Activated CD4-positive, alpha-beta T cell treated with anti-CD3 and anti-CD28 coated beads, Interleukin-2, amount 10 ng/mL, durations not matched to agents 7 days and 5 days (primary cell): ENCODE results near the gene CTNNB1. TPM values are rescaled to one million over a fixed set of nuclear protein-coding genes. Genes with fewer than 3 reads are reported as not detected.

ENCODE experiments used
- CTCF ChIA-PET: fragments of 350-600 bp; sonication (Branson Sonifier 250); formaldehyde crosslinking; loops from one replicate; lab custom pipeline; 2021; ENCODE audit warnings: antibody characterized with exemption; lab: Charles Lee
- POLR2A ChIA-PET: fragments of 350-600 bp; sonication (Branson Sonifier 250); formaldehyde crosslinking; loops from one replicate; lab custom pipeline; 2021; ENCODE audit warnings: antibody characterized with exemption; lab: Charles Lee
- DNase-seq: peaks from one replicate; pipeline ENCODE4 v3.0.0-alpha.2; 2020
- H3K27ac Mint-ChIP-seq: one replicate; pipeline ENCODE4 v1.8.0; 2021; ENCODE audit warnings: mild to moderate bottlenecking, moderate library complexity, mixed read lengths
- H3K27me3 Mint-ChIP-seq: one replicate; pipeline ENCODE4 v1.8.0; 2021; ENCODE audit warnings: mixed read lengths
- H3K36me3 Mint-ChIP-seq: one replicate; pipeline ENCODE4 v1.8.0; 2021; ENCODE audit warnings: low read depth, mixed read lengths
- H3K4me1 Mint-ChIP-seq: one replicate; pipeline ENCODE4 v1.8.0; 2021; ENCODE audit warnings: mixed read lengths
- H3K4me3 Mint-ChIP-seq: one replicate; pipeline ENCODE4 v1.8.0; 2021; ENCODE audit warnings: mild to moderate bottlenecking, moderate library complexity, mixed read lengths
- H3K9me3 Mint-ChIP-seq: one replicate; pipeline ENCODE4 v1.8.0; 2021; ENCODE audit warnings: mixed read lengths
- total RNA-seq, 2 experiments: library from RNA; stranded (reverse); gene quantifications; one replicate each; pipeline ENCODE4 v1.2.3, GENCODE V29; 2021

Gene CTNNB1
- total RNA-seq, 2 experiments from 2014 or later = 118 to 129 TPM

DNA sequence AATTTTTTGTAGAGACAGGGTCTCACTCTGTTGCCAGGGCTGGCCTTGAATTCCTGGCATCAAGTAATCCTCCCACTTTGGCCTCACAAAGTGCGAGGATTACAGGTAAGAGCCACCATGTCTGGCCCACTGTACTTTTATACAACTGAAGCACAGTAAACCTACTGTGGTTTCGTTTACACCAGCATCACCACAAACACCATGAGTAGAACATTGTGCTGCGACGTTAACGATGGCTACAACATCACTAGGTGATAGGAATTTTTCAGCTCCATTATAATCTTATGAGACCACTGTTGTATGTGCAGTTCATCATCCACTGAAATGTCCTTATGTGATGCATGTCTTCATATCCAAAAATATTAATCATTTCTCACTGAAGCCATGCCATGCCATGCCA is 11.7 kb downstream of the CTNNB1 start:
- POLR2A ChIA-PET = no interaction called here
- H3K4me1 Mint-ChIP-seq = peaks cover 52% of the 10 kb centered on the region

GRCh38 chr3:41212088-41212487 is 12.8 kb downstream of the CTNNB1 start:
- ChIA-PET CTCF (no interaction called here), POLR2A (no interaction called here)
- no peak for DNase-seq
- Mint-ChIP-seq H3K36me3 (peaks cover 28% of the 10 kb centered on the region), H3K27ac (no peak overlapping the region), H3K27me3 (no peaks in the 10 kb centered on the region), H3K9me3 (peaks cover 4% of the 10 kb centered on the region), H3K4me1 (peaks cover 52% of the 10 kb centered on the region), H3K4me3 (no peak overlapping the region)

More for the DNA sequence above, 11.7 kb downstream of the CTNNB1 start:
- CTCF ChIA-PET = no interaction called here
- no peak overlapping the region for H3K4me3 Mint-ChIP-seq
- DNase-seq = no peak
- H3K9me3 Mint-ChIP-seq = peaks cover 4% of the 10 kb centered on the region
- no peak overlapping the region for H3K27ac Mint-ChIP-seq
- H3K27me3 Mint-ChIP-seq = no peaks in the 10 kb centered on the region
- peaks cover 28% of the 10 kb centered on the region for H3K36me3 Mint-ChIP-seq

DNA sequence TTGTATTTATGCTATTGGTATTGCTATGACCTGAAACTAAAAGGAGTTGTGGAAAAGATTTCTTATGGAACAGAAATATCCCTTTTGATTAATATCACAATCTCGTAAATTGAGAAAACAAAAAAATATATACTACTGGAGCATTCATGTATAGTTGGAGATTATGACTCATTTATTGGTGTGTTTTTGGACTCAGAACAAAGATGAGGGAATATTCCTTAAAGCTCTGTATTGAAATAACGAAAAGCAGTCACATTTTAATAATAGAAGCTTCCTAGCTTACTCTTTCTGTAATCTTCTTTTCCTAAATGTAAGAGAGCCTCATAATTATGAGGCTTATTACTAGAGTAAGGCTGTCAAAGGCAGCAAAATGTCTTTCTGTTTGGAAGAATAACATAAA is 14.3 kb downstream of the CTNNB1 start:
- H3K9me3 Mint-ChIP-seq = peaks cover 3% of the 10 kb centered on the region
- no peak overlapping the region for H3K4me3 Mint-ChIP-seq
- no peak overlapping the region for H3K27ac Mint-ChIP-seq
- DNase-seq = no peak
- ChIA-PET CTCF (interaction anchor here (0.5 to 1.8 kb wide), 3 partner anchors 10 to 16 kb away, joined by 3 to 5 read pairs (median 3); no protein-coding TSS in a partner anchor), POLR2A (interaction anchor here (0.6 kb wide), 1 partner anchor 611 kb away, joined by 3 read pairs; no protein-coding TSS in a partner anchor)
- no peaks in the 10 kb centered on the region for H3K27me3 Mint-ChIP-seq
- peaks cover 45% of the 10 kb centered on the region for H3K4me1 Mint-ChIP-seq
- H3K36me3 Mint-ChIP-seq = peaks cover 25% of the 10 kb centered on the region

- POLR2A ChIA-PET = no interaction called here
- CTCF ChIA-PET = interaction anchor here (0.7 kb wide), 1 partner anchor 397 kb away, joined by 3 read pairs; no protein-coding TSS in a partner anchor
- Mint-ChIP-seq H3K27ac (no peak overlapping the region), H3K4me3 (no peak overlapping the region), H3K27me3 (no peaks in the 10 kb centered on the region), H3K4me1 (peaks cover 49% of the 10 kb centered on the region), H3K9me3 (no peaks in the 10 kb centered on the region), H3K36me3 (peaks cover 13% of the 10 kb centered on the region)
- no peak for DNase-seq
Measured at GRCh38 chr3:41216422-41216821, 17.1 kb downstream of the CTNNB1 start.

DNA sequence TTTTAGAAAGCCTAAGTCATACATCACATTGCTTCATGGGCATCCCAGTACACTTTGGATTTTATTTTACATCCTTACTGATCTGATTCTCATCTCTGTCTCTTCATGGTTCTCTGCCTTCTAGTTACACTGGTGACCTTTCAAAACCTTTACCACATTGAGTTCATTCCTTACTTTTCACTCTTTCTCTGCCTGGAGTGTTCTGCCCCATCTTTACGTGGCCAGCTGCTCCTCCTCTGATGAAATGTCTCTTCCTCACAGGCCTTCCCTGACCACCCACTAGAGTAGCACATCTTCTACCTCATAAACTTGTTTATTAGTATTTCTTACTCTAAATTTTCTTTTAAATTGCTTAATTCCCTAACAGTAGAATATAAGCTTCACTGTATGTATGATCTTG is 17.7 kb downstream of the CTNNB1 start:
- no peak for DNase-seq
- H3K4me1 Mint-ChIP-seq = peaks cover 49% of the 10 kb centered on the region
- H3K27ac Mint-ChIP-seq = no peak overlapping the region
- ChIA-PET POLR2A (no interaction called here), CTCF (no interaction called here)
- H3K9me3 Mint-ChIP-seq = peaks cover 2% of the 10 kb centered on the region
- peaks cover 12% of the 10 kb centered on the region for H3K36me3 Mint-ChIP-seq
- H3K4me3 Mint-ChIP-seq = no peak overlapping the region
- H3K27me3 Mint-ChIP-seq = no peaks in the 10 kb centered on the region

GRCh38 chr3:41219424-41219823 is 20.1 kb downstream of the CTNNB1 start:
- ChIA-PET CTCF (no interaction called here), POLR2A (no interaction called here)
- H3K27me3 Mint-ChIP-seq = no peaks in the 10 kb centered on the region
- peaks cover 15% of the 10 kb centered on the region for H3K36me3 Mint-ChIP-seq
- H3K27ac Mint-ChIP-seq = no peak overlapping the region
- H3K4me3 Mint-ChIP-seq = no peak overlapping the region
- H3K9me3 Mint-ChIP-seq = peaks cover 2% of the 10 kb centered on the region
- H3K4me1 Mint-ChIP-seq = peaks cover 39% of the 10 kb centered on the region
- no peak for DNase-seq

DNA sequence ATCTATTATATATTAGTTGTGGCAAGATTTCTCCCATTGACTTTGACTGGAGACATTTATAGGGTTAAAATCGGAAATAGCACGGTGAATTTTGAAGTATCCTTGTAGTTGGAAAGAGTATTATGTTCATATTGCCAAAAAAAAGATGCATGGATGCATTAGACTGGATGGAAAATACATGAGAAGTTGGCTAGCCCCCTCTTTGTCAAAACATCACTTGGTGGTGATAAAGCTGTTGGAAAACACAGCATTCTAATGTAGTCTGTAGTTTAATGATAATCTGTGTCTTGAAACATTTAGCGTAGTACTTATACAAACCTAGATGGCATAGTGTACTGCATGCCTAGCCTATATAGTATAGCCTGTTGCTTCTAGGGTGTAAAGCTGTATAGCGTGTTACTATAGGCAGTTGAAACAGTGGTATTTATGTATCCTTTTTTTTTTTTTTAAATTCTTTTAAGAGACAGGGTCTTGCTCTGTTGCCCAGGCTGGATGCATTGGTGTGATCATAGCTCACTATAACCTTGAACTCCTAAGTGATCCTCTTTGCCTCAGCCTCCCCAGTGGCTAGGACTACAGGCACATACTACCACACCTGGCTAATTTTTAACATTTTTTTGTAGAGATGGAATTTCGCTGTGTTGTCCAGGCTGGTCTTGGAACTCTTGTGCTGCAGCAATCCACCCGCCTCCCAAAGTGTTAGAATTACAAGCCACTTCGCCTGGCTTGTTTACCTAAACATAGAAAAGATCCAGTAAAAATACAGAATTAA is 21.8 kb downstream of the CTNNB1 start:
- Mint-ChIP-seq H3K27ac (no peak overlapping the region), H3K9me3 (peaks cover 2% of the 10 kb centered on the region), H3K4me1 (peaks cover 32% of the 10 kb centered on the region), H3K4me3 (no peak overlapping the region), H3K27me3 (no peaks in the 10 kb centered on the region), H3K36me3 (peaks cover 27% of the 10 kb centered on the region)
- ChIA-PET CTCF (no interaction called here), POLR2A (interaction anchor here (0.7 kb wide), 1 partner anchor 755 kb away, joined by 3 read pairs; no protein-coding TSS in a partner anchor)
- DNase-seq = no peak

DNA sequence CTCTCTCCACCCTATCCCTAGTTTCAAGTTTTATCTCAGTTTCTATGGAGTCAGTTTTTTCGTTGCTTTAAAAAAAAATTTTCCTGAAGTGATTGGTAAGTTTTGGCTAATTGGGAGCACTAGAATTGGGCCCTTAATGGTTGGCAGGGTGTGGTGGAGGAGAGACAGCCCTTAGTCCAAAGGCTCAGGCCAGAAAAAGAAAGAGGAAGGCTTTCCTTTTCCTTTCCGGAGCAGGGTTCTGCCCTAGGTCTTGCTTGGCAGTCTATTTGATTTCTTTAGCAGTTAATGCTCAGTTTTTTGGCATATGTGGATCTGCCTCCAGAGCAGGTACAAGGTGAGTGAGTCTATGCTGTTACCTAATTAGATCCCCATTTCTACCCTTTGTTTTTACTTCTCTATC is 22.7 kb downstream of the CTNNB1 start:
- no peak for DNase-seq
- peaks cover 29% of the 10 kb centered on the region for H3K4me1 Mint-ChIP-seq
- H3K4me3 Mint-ChIP-seq = no peak overlapping the region
- POLR2A ChIA-PET = no interaction called here
- no peak overlapping the region for H3K27ac Mint-ChIP-seq
- CTCF ChIA-PET = no interaction called here
- peaks cover 36% of the 10 kb centered on the region for H3K36me3 Mint-ChIP-seq
- no peaks in the 10 kb centered on the region for H3K27me3 Mint-ChIP-seq
- H3K9me3 Mint-ChIP-seq = peaks cover 2% of the 10 kb centered on the region

DNA sequence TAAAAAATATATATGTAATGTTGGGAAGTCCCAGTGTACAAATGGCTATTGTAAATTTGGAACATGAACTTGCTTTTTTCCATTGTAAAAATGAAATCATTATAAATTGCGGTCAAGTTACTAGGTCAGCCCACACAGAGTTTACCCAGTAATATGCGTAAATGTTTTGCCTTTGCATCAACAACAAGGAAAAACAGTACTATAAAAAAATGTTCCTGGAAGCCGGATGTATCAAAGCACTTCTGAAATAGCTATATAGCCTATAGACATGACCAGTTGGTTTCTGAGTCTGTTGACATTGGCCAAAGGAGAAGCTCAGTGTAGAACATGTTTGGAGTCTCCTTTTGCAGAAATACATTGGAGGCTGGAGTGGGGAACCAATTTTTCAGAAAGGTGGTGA is 23.2 kb downstream of the CTNNB1 start:
- CTCF ChIA-PET = no interaction called here
- peaks cover 40% of the 10 kb centered on the region for H3K36me3 Mint-ChIP-seq

DNA sequence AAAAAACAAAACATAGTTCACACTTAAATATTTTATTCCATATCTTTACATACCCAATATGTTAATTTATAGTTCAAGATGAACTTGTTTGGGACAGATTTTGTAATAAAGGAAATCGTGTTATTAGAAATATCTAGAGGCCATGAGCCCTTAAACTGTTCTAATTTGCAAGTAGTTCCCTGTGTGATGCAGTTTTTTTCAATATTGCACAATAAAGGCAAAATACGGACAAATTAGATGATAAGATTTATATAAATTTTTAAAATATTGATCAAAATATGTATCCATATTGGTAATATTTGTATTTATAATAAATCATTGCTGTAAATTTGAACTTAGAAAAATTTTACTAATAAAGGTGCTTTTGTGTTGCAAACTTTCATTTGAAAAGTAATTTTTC is 23.8 kb downstream of the CTNNB1 start:
- ChIA-PET POLR2A (no interaction called here), CTCF (no interaction called here)
- H3K4me3 Mint-ChIP-seq = no peak overlapping the region
- peaks cover 25% of the 10 kb centered on the region for H3K4me1 Mint-ChIP-seq
- no peak overlapping the region for H3K27ac Mint-ChIP-seq
- no peaks in the 10 kb centered on the region for H3K27me3 Mint-ChIP-seq
- H3K36me3 Mint-ChIP-seq = peaks cover 45% of the 10 kb centered on the region
- no peak for DNase-seq
- peaks cover 2% of the 10 kb centered on the region for H3K9me3 Mint-ChIP-seq

More for the DNA sequence above, 23.2 kb downstream of the CTNNB1 start:
- DNase-seq = no peak
- Mint-ChIP-seq H3K4me3 (no peak overlapping the region), H3K4me1 (peaks cover 28% of the 10 kb centered on the region), H3K9me3 (peaks cover 2% of the 10 kb centered on the region), H3K27me3 (no peaks in the 10 kb centered on the region), H3K27ac (no peak overlapping the region)
- POLR2A ChIA-PET = no interaction called here

DNA sequence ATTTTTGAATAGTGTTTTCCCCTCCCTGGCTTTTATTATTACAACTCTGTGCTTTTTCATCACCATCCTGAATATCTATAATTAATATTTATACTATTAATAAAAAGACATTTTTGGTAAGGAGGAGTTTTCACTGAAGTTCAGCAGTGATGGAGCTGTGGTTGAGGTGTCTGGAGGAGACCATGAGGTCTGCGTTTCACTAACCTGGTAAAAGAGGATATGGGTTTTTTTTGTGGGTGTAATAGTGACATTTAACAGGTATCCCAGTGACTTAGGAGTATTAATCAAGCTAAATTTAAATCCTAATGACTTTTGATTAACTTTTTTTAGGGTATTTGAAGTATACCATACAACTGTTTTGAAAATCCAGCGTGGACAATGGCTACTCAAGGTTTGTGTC is 24.4 kb downstream of the CTNNB1 start:
- H3K27me3 Mint-ChIP-seq = no peaks in the 10 kb centered on the region
- CTCF ChIA-PET = no interaction called here
- H3K27ac Mint-ChIP-seq = no peak overlapping the region
- peaks cover 27% of the 10 kb centered on the region for H3K4me1 Mint-ChIP-seq
- H3K36me3 Mint-ChIP-seq = peaks cover 50% of the 10 kb centered on the region
- H3K9me3 Mint-ChIP-seq = peaks cover 2% of the 10 kb centered on the region
- POLR2A ChIA-PET = no interaction called here
- no peak for DNase-seq
- no peak overlapping the region for H3K4me3 Mint-ChIP-seq

DNA sequence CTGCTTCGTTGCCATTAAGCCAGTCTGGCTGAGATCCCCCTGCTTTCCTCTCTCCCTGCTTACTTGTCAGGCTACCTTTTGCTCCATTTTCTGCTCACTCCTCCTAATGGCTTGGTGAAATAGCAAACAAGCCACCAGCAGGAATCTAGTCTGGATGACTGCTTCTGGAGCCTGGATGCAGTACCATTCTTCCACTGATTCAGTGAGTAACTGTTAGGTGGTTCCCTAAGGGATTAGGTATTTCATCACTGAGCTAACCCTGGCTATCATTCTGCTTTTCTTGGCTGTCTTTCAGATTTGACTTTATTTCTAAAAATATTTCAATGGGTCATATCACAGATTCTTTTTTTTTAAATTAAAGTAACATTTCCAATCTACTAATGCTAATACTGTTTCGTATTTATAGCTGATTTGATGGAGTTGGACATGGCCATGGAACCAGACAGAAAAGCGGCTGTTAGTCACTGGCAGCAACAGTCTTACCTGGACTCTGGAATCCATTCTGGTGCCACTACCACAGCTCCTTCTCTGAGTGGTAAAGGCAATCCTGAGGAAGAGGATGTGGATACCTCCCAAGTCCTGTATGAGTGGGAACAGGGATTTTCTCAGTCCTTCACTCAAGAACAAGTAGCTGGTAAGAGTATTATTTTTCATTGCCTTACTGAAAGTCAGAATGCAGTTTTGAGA is 25.0 kb downstream of the CTNNB1 start:
- Mint-ChIP-seq H3K27me3 (no peaks in the 10 kb centered on the region), H3K4me1 (peaks cover 25% of the 10 kb centered on the region), H3K4me3 (no peak overlapping the region), H3K27ac (no peak overlapping the region), H3K36me3 (peaks cover 52% of the 10 kb centered on the region), H3K9me3 (peaks cover 2% of the 10 kb centered on the region)
- POLR2A ChIA-PET = no interaction called here
- DNase-seq = no peak
- CTCF ChIA-PET = interaction anchor here (1.2 kb wide), 1 partner anchor 15 kb away, joined by 4 read pairs; no protein-coding TSS in a partner anchor
